HG03571 (cell line): ENCODE results near the gene BCAP31.
"Not testable (repeated sequence)": the region's sequence is repeated elsewhere in the genome, so short reads cannot be mapped to it uniquely, and the experiment has no call there.

ENCODE experiments used
- ATAC-seq: cut with Tn5 transposase; IDR thresholded peaks from one replicate; pipeline ENCODE4 v1.9.1; 2021; ENCODE audit not compliant: unreplicated experiment

Gene BCAP31

GRCh38 chrX:153685156-153685536 is 39.0 kb downstream of the BCAP31 start:
- no peak for ATAC-seq

- ATAC-seq = no peak
Measured at GRCh38 chrX:153684467-153685155, 39.6 kb downstream of the BCAP31 start.

GRCh38 chrX:153683486-153683885 is 40.7 kb downstream of the BCAP31 start:
- ATAC-seq = not testable (repeated sequence)

GRCh38 chrX:153681175-153681574 is 43.0 kb downstream of the BCAP31 start:
- no peak for ATAC-seq

- no peak for ATAC-seq
Measured at GRCh38 chrX:153674219-153674851, 49.9 kb downstream of the BCAP31 start.

GRCh38 chrX:153673428-153674218 is 50.6 kb downstream of the BCAP31 start, which contains the start of gene PNCK:
PNCK (minus strand) TSS chrX:153673813; CDS start chrX:153673076, 737 bp downstream.
- no peak for ATAC-seq

GRCh38 chrX:153672531-153673427 is 51.4 kb downstream of the BCAP31 start:
- no peak for ATAC-seq

- ATAC-seq = no peak
Measured at GRCh38 chrX:153671589-153672530, 52.3 kb downstream of the BCAP31 start.

GRCh38 chrX:153670748-153671588 is 53.2 kb downstream of the BCAP31 start:
- ATAC-seq = no peak

- ATAC-seq = no peak
Measured at GRCh38 chrX:153669901-153670731, 54.1 kb downstream of the BCAP31 start.

- no peak for ATAC-seq
Measured at GRCh38 chrX:153669174-153669890, 54.9 kb downstream of the BCAP31 start.

GRCh38 chrX:153668423-153669173 is 55.6 kb downstream of the BCAP31 start:
- ATAC-seq = no peak

- ATAC-seq = no peak
Measured at GRCh38 chrX:153667956-153668396, 56.2 kb downstream of the BCAP31 start.

- ATAC-seq = no peak
Measured at GRCh38 chrX:153667281-153667955, 56.8 kb downstream of the BCAP31 start.

- ATAC-seq = no peak
Measured at GRCh38 chrX:153665726-153666306, 58.4 kb downstream of the BCAP31 start.

GRCh38 chrX:153662266-153662665 is 61.9 kb downstream of the BCAP31 start:
- no peak for ATAC-seq
